Testis (tissue), 2 donors: ENCODE results near the gene TMEM138.

Source experiments
- POLR2A ChIP-seq: fragments of 450-650 bp; IDR thresholded peaks from one replicate; pipeline ENCODE4 v1.6.1; 2017; ENCODE audit warnings: antibody characterized with exemption, mild to moderate bottlenecking, moderate library complexity
- TF ChIP-seq, protein P1 (sequence below), 3 experiments: fragments of 450-650 bp in 2 of 3; fragments of 200-600 bp in 1 of 3; sonication (generic) in 1 of 3; IDR thresholded peaks; one replicate each; pipeline ENCODE4 v1.5.1; 2016 to 2019; ENCODE audit warnings: antibody characterized with exemption in 3 of 3, mild to moderate bottlenecking in 2 of 3, moderate library complexity in 1 of 3

DNA sequence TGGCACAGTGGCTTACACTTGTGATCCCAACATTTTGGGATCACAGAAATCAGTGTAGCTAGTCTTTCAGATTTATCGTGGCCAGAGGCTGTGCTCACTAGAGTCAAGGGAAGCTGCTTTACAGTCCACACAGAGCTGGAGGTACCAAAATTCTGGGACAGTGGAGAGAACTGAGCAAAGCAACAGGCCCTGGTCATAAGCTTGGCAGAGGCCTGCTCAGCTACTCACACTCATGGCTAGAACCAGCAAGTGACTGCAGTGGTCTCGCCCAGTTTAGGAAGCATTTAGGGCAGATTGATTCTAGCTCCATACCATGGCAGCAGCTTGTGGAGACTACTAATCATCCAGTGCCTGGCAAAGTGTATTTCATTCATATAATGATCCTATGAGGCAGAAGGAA lies 39.0 kb downstream of the TMEM138 start:
- TF ChIP-seq, protein P1, sequence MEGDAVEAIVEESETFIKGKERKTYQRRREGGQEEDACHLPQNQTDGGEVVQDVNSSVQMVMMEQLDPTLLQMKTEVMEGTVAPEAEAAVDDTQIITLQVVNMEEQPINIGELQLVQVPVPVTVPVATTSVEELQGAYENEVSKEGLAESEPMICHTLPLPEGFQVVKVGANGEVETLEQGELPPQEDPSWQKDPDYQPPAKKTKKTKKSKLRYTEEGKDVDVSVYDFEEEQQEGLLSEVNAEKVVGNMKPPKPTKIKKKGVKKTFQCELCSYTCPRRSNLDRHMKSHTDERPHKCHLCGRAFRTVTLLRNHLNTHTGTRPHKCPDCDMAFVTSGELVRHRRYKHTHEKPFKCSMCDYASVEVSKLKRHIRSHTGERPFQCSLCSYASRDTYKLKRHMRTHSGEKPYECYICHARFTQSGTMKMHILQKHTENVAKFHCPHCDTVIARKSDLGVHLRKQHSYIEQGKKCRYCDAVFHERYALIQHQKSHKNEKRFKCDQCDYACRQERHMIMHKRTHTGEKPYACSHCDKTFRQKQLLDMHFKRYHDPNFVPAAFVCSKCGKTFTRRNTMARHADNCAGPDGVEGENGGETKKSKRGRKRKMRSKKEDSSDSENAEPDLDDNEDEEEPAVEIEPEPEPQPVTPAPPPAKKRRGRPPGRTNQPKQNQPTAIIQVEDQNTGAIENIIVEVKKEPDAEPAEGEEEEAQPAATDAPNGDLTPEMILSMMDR (IDR thresholded peaks at IDR 0.05), result no peak
- TF ChIP-seq POLR2A, result no peak
